Dermis blood vessel endothelial cell (primary cell): Measurements from ENCODE around the gene SMIM13. TPM values are rescaled to one million over a fixed set of nuclear protein-coding genes. Genes with fewer than 3 reads are reported as not detected.

ENCODE experiments used
- DNase-seq: peaks from one replicate; pipeline ENCODE4 v3.0.0; 2010
- total RNA-seq: library from RNA; depleted of rRNA; stranded (reverse); fragments of >200 nt; gene quantifications from 2 replicates; pipeline ENCODE4 v1.2.3, GENCODE V29; 2014

SMIM13 gene
- total RNA-seq, 1 donor from 2014 or later = 14.6 TPM

DNA sequence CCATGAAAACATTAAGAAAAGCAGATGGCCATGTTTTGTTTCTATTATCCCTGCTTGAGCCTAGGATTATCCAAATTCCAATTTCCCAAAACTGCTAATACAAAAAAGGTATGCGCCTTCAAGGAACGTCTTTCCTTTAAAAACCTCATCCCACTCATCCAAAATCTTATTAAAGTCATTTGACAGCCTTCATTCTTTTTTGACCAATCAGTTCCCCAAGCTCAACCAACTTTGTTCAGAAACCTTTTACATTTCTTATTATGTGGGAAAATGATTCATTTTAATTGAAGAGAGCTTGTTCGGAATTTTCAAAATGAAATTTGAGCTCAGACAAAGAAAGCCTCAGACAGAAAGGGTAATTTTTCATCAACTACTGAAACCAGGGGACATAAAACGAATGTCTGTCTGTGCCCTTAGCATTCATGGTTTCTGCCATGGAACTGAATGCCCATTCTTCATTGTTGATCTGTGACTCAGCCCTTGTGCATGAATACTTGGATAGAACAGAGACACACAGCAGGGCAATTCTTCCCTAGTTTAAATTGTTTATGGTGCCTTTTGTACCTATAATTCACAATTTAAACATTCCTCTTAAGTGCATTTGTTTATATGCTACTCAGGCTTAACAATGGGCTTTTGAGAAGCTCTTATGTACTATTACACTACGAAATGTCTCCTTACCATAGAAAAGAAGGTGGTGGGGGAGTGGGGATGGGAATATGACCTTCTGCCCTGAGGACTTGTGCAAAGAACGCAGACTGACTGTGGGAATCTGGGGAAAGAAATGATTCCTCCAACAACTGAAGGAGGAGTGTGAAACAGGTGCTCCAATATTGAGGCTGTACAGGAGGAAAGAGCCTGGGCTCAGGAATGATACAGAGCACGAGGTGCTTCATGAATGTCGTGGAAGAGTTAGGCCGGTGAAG is 67.7 kb downstream of the SMIM13 start:
- DNase-seq = peak; percentile 37

DNA sequence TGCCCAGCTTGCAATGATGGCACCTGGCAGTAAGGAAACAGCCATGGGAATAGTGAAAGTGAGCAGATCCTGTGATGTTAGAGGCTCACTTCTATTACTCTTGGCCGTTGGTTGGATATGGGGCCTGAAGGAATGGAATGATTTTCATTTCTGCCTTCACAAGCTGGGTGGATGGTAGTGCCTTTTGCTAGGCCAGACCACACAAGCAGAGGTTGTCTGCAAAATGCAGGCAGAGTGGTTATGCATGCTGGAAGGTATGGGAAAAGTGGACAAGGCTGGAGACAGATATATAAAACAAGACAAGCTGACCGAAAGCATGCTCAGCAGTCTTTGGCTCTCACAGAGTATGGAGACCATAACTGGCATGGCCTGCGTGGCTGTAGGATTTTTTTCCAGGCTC is 68.6 kb downstream of the SMIM13 start:
- no peak for DNase-seq

GRCh38 chr6:11163932-11164331 is 70.3 kb downstream of the SMIM13 start:
- DNase-seq = no peak

DNA sequence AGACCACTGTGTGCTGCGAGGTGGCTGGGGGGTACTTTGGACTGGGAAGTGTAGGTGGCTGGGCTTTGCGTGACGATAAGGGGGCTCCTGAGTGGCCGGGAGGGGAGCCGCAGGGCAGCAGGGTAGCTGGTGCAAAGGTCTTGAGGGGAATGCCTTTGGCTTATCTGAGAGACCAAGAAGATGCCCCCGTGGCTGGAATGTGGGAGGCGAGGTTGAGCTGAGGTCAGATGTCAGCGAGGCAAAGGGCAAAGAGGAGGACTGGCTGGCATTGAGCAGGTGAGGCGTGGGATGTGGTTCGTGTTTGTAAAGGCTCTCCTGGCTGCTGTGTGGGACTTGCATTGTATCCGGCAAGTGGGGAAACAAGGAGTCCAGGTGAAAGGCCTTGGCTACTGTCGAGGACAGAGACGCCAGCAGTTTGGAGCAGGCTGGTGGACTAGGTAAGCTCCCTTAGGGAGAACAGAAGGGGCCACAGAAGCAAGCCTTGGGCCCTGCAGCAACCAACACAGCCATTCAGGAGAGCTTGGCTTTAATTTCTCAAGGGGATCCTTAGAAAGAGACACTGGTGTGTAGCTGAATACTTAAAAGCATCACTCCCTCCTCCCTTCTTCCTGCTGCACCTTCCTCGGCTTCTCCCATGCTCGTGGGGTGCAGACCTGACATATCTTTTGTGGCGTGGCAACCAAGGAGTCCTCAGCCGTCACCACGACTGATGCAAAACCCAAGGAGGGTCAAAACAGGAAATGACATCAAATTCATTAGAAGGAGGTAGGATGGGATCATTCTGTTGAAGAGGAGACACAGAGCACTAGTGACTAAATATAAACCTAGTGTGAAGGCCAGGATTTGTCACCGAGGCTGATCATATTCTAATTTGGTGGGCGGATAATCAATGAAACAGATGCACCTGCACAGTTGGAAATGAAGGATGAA is 71.3 kb downstream of the SMIM13 start:
- no peak for DNase-seq

- DNase-seq = no peak
These were observed 73.3 kb downstream of the SMIM13 start for GRCh38 chr6:11166948-11167347.

DNA sequence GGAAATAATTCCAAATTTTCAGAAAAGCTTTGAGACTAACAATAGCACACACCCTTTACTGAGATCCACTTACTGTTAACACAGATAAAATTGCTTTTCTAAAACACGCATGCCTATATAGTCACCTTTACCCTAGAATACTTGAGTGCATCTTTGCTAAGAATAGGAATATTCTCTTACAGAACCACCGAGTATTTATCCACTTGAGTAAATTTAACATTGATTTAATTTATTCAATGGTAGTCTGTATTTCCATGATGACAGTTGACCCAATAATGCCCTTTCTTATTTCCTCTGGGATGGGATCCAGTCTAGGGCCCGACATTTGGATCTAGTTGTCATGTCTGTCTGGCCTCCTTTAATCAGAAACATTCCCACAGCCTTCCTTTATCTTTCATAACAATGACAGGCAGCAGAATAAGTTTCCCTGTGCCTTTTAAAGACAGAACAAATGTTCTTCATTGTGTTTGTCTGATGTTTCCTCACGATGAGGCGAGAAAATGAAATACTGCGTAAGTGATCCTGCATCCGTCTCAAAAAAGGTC is 74.5 kb downstream of the SMIM13 start:
- DNase-seq = no peak

- no peak for DNase-seq
These were observed 78.3 kb downstream of the SMIM13 start for GRCh38 chr6:11171952-11172351.

DNA sequence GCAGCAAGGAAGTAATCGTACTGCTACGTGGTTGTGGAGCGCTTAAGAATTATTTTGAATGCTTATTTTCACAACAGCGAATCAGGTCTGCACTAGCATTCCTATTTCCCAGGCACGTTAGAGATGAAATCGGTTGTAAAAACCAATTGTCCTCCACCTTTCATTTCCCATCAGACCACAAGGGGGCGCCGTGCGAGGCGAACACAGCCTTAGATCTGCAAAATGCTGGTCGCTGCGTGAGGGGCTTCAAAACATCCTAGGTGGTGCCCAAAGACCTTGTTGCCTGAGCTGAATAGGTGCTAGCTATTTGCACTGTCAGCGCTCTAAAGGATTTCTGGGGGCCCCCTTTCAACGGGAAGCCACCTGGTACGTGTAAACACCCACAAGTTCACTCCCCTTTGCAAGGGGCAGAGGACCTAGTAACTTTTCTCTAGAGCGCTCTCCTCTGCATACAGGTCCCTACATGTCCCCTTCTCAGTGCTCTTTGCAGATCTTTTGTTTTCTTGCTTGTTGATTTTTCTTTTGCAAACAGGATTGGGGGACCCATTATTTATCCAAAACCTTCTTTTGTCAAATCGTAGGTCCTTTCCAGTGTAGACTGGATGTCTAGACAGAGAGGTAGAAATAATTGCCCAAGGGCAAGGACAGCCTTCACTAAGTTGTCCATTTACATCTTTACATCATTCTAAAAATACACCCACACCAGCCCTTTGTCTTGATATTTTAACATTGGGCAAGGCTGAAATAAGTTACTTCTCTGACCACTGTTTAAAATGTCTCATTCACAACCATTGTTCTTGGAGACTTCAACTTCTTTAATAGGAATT is 79.1 kb downstream of the SMIM13 start:
- DNase-seq = peak; percentile 80

DNA sequence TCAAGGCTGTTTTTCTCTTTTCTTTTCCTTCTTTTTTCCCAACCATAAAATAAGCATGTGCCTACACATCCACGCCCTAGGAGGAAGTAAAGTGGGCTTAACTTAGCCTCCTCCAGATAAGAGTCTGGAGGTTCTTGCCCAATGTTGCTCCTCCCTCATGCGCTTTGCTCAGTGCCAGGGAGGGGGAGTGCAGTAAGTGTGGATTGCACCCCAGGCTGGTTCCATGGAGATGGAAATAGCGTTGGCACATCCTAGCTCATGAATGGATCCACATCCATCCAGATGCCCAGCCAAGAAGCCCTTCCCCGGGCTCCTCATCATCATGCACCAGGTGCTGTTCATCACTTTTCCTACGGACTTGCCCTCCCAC is 80.6 kb downstream of the SMIM13 start:
- no peak for DNase-seq

DNA sequence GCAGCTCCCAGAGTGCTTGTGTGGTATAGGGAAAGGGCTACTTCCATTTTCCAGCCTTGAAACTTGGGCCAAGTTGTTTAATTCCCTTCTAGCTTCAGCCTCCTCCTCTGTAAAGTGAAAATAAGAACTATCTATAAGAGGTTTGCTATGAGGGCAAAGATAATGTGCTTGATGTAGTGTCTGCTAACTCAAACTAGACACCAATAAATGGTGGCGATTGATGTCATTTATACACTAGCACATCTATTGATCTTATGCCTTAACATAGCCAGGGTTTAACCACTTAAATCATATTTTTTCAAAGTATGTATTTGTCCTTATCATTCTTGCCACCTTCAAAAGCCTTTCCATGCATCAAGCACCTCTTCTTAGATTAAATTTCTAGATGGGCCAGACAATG is 83.6 kb downstream of the SMIM13 start:
- DNase-seq = no peak

DNA sequence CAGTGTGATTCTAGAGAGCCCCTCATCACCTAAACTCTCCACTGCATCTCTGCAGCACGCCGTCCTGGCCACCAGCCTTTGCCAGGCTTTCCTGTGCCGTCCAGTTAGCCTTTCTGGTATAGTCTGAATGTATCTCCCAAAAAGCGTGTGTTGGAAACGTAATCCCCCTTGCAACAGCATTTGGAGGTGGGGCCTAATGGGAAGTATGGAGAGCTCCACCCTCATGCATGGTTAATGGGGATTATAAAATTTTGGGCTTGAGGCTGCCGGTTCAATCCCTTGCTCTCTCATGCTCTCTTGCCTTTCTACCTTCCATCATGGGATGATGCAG is 85.4 kb downstream of the SMIM13 start:
- no peak for DNase-seq

DNA sequence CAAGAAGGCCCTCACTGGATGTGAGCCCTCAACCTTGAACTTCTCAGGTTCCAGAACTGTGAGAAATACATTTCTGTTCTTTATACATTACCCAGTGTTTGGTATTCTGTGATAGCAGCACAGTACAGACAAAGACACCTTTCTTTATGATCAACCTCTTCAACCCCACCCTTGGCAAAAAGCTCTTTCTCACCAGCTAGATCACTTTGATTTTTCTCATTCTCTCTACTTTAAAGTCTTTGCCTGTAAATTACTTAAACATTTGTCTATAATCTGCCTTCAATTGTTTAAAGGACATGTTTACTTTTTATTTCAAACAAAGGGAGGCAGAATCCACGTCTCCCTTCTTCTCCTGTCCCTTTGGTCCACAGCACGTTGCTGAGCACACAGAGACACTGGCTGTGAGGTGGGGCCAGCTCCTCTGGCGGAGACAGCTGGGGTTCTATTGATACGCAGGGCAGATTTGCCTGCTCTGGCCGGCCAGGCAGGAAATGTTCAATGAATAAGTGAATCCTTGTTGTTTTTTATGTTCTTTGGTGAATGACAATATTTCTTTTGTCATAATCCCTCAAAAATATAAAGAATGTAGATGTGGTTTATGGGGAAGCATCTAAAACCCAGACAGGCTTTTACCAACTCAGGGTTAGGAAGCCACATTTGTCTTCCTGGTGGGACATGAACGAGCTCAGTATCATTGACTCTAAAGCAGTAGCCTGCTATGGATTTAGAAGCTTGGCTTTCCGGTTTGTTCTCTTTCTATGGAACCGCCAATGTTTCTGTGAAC is 86.0 kb downstream of the SMIM13 start:
- peak; percentile 51 for DNase-seq

GRCh38 chr6:11181478-11182136 is 88.0 kb downstream of the SMIM13 start:
- DNase-seq = no peak

- no peak for DNase-seq
These were observed 90.2 kb downstream of the SMIM13 start for GRCh38 chr6:11183761-11184362.

DNA sequence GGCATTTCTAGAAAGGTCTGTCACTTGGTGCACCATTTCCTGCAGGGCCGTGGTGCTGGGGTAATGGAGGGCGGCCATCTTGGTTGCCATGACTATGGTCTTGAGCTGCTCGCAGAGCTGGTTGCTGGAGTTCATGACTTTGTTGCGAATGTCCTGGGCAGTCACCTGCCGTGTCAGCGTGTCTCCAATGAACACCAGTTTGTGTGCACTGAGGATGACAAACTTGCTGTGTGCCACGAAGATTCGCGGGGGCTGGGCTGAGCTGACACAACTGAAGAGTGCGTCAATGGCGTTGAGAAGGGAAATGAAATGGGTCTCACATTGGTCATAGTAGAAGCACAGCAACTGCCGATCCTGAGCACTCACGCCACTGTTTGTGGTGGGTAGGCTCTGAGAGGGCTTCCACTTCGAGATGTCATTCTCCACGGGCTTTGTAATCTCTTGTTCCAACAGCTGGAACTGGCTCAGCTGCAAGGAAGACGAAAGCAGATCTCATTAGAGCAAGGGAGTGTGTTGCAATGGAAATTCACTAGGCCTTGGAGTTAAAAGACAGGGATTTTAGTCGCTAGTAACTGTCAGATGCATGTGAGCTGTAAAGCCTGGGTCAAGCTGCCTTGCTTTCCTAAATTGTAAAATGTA is 91.7 kb downstream of the SMIM13 start:
- no peak for DNase-seq

DNA sequence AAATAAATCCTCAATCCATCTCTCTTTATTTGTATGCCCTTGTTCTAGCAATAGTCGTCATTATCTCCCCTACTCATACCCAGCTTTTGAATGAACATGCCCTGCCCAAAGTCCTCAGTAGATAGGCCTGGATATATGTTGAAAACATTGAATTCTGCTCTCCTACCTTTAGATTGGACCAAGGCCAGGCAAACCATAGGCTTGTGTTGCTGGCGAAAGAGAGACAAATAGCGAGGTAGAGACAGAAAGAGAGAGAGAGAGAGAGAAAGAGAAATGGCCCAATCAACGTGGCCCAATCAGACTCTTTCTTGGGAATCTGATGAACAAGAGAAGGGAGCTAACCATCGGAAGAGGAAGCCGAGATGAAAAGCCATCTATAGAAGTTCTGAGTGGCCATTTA is 93.7 kb downstream of the SMIM13 start:
- DNase-seq = no peak
